ENCODE results near the gene COTL1.

- TF ChIP-seq CTCF (conservative IDR thresholded peaks at IDR 0.05; ENCODE audit: low read depth, low read length) (no peak), EZH2 (IDR thresholded peaks at IDR 0.05; ENCODE audit: low read length, unreplicated experiment) (no peak)
These were observed 22.8 kb downstream of the COTL1 start for GRCh38 chr16:84595052-84595481.
